K562 (cell line): ENCODE measurements around the gene SFXN5. TPM values are rescaled to one million over a fixed set of nuclear protein-coding genes. Genes with fewer than 3 reads are reported as not detected.

Experiments
- ATAC-seq: fragments of 200-7000 bp; cut with Tn5 transposase; 3 replicates; pipeline ENCODE4 v1.9.1; 2020; ENCODE audit warnings: moderate library complexity
- BruUV-seq: library from RNA; stranded (reverse); fragments of 400-500 nt; replicated peaks from 2 replicates; lab custom pipeline; 2021; lab: Mats Ljungman, UMichigan
- CTCF ChIA-PET: fragments of 300-600 bp; formaldehyde crosslinking; extraction: SDS; loops from one replicate; lab custom pipeline; 2021; ENCODE audit warnings: low intra/inter-chr PET ratio; lab: Yijun Ruan, JAX
- POLR2A ChIA-PET: fragments of 300-600, 350-650 bp; sonication (Branson Sonifier 250); formaldehyde crosslinking; extraction: SDS; loops from one replicate; lab custom pipeline; 2021; ENCODE audit warnings: antibody characterized with exemption, inconsistent platforms; lab: Yijun Ruan, JAX
- DNase-seq, 4 experiments: peaks; one replicate each; pipeline versions ENCODE4 v3.0.0 to v3.0.0-alpha.2; 2011 to 2018; ENCODE audit warnings: low spot score in 3 of 4, mixed read lengths in 3 of 4; ENCODE audit errors: extremely low read depth in 1 of 4
- FAIRE-seq: peaks from 2 replicates; lab custom pipeline; 2011; peaks lifted over from hg19 to GRCh38; lab: Jason Lieb, UNC
- H2AFZ ChIP-seq: 2 replicates; pipeline ENCODE4 v1.6.0; 2011; ENCODE audit warnings: low read depth, low read length, control low read depth, inconsistent platforms
- H3K27ac ChIP-seq: fragments of 200-600 bp; 3 replicates; pipeline ENCODE4 v1.8.0; 2011; ENCODE audit warnings: low read depth, mild to moderate bottlenecking, control low read depth, inconsistent platforms, low read length, moderate library complexity, mixed read lengths; ENCODE audit errors: extremely low read depth
- H3K27me3 ChIP-seq, 2 experiments: fragments of 300-600 bp in 1 of 2; 2 replicates in 1 of 2; 3 replicates in 1 of 2; pipeline versions ENCODE4 v1.6.0 to v1.8.0; 2011; ENCODE audit warnings: inconsistent platforms in 2 of 2, low read length in 2 of 2, mild to moderate bottlenecking in 1 of 2, mixed read lengths in 1 of 2, moderate library complexity in 1 of 2; ENCODE audit not compliant: control insufficient read depth in 2 of 2, insufficient read depth in 2 of 2
- H3K36me3 ChIP-seq: fragments of 300-600 bp; 3 replicates; pipeline ENCODE4 v1.8.0; 2011; ENCODE audit warnings: mild to moderate bottlenecking, low read length, inconsistent platforms; ENCODE audit not compliant: control insufficient read depth, insufficient read depth
- H3K4me1 ChIP-seq, 2 experiments: fragments of 200-600 bp in 1 of 2; replicated peaks in 1 of 2; 2 replicates in 1 of 2; 3 replicates in 1 of 2; pipeline versions ENCODE4 v1.5.1 to v1.8.0; 2011; ENCODE audit warnings: inconsistent platforms in 2 of 2, low read length in 2 of 2, mild to moderate bottlenecking in 1 of 2, mixed read lengths in 1 of 2, moderate library complexity in 1 of 2; ENCODE audit not compliant: control insufficient read depth in 2 of 2, insufficient read depth in 2 of 2
- H3K4me2 ChIP-seq: 2 replicates; pipeline ENCODE4 v1.6.1; 2011; ENCODE audit warnings: low read length, control low read depth, inconsistent platforms, mixed read lengths; ENCODE audit not compliant: insufficient read depth
- H3K4me3 ChIP-seq: fragments of 200-600 bp; sonication (generic), shearing (Covaris generic); 2 replicates; pipeline ENCODE4 v1.5.1; 2016; ENCODE audit warnings: control low read depth, inconsistent platforms
- H3K79me2 ChIP-seq: fragments of 200-600 bp; 3 replicates; pipeline ENCODE4 v1.8.0; 2011; ENCODE audit warnings: low read length, inconsistent platforms; ENCODE audit not compliant: control insufficient read depth, insufficient read depth
- H3K9ac ChIP-seq, 2 experiments: 2 replicates each; pipeline versions ENCODE4 v1.6.0 to v1.6.1; 2011; ENCODE audit warnings: low read depth in 2 of 2, low read length in 2 of 2, control low read depth in 1 of 2, inconsistent platforms in 1 of 2, mild to moderate bottlenecking in 1 of 2, mixed read lengths in 1 of 2; ENCODE audit not compliant: insufficient read depth in 1 of 2
- H3K9me1 ChIP-seq: one replicate; pipeline ENCODE4 v1.6.0; 2011; ENCODE audit warnings: inconsistent platforms, mild to moderate bottlenecking, low read length, moderate library complexity; ENCODE audit not compliant: control insufficient read depth, insufficient read depth
- H3K9me3 ChIP-seq: replicated peaks from 2 replicates; pipeline ENCODE4 v1.5.1; 2011; ENCODE audit warnings: low read depth, low read length, inconsistent platforms; ENCODE audit not compliant: control insufficient read depth, insufficient read depth
- H4K20me1 ChIP-seq: replicated peaks from 2 replicates; pipeline ENCODE4 v1.6.1; 2011; ENCODE audit warnings: low read length, inconsistent platforms, mixed read lengths; ENCODE audit not compliant: control insufficient read depth, insufficient read depth
- BCOR ChIP-seq: fragments of 450-650 bp; IDR thresholded peaks from 2 replicates; pipeline ENCODE4 v1.6.1; 2016
- BRF2 ChIP-seq: IDR thresholded peaks from 3 replicates; pipeline ENCODE4 v1.6.1; 2011; ENCODE audit warnings: borderline replicate concordance, mild to moderate bottlenecking; ENCODE audit not compliant: insufficient read length, insufficient read depth
- CREM ChIP-seq: IDR thresholded peaks from 2 replicates; pipeline ENCODE4 v1.6.1; 2014; ENCODE audit warnings: antibody characterized with exemption, low read depth
- KDM4B ChIP-seq, 2 experiments: fragments of 450-650 bp in 1 of 2; sonication (generic) in 1 of 2; IDR thresholded peaks; 2 replicates each; pipeline ENCODE4 v1.6.1; 2016 to 2017; ENCODE audit warnings: borderline replicate concordance in 2 of 2, antibody characterized with exemption in 1 of 2, low read depth in 1 of 2, mild to moderate bottlenecking in 1 of 2
- MEF2D ChIP-seq: conservative IDR thresholded peaks from 2 replicates; pipeline ENCODE4 v1.6.1; 2016; ENCODE audit warnings: low read depth, missing genetic modification characterization, missing compliant biosample characterization
- PHB ChIP-seq: fragments of 250-450 bp; sonication (Bioruptor Pico); IDR thresholded peaks from 2 replicates; pipeline ENCODE4 v1.5.0; 2021
- TEAD1 ChIP-seq, 2 experiments: fragments of 450-650 bp in 1 of 2; sonication (generic) in 1 of 2; formaldehyde crosslinking; IDR thresholded peaks; 2 replicates each; pipeline versions ENCODE4 v1.4.0 to v1.8.0; 2020 to 2022; ENCODE audit warnings: mild to moderate bottlenecking in 2 of 2, missing genetic modification reagents in 1 of 2
- UBTF ChIP-seq, 2 experiments: IDR thresholded peaks; 2 replicates each; pipeline ENCODE4 v1.6.1; 2012; ENCODE audit warnings: improper control_type of control experiment in 2 of 2, low read depth in 2 of 2, low read length in 2 of 2, borderline replicate concordance in 1 of 2
- XRCC4 ChIP-seq: IDR thresholded peaks from one replicate; pipeline ENCODE4 v1.6.1; 2011; ENCODE audit not compliant: insufficient read depth, insufficient read length; ENCODE audit errors: extremely low read depth
- ZBTB9 ChIP-seq: fragments of 450-650 bp; formaldehyde crosslinking; IDR thresholded peaks from 2 replicates; pipeline ENCODE4 v1.4.0; 2020; ENCODE audit warnings: mild to moderate bottlenecking, moderate library complexity
- ZC3H4 ChIP-seq: sonication (generic); formaldehyde crosslinking; IDR thresholded peaks from 2 replicates; pipeline ENCODE4 v1.9.0; 2021; ENCODE audit warnings: missing genetic modification reagents, borderline replicate concordance
- ZKSCAN8 ChIP-seq: fragments of 200-800 bp; sonication (Bioruptor generic); IDR thresholded peaks from 2 replicates; pipeline ENCODE4 v1.6.1; 2016; ENCODE audit warnings: missing genetic modification characterization, missing compliant biosample characterization
- ZNF263 ChIP-seq: sonication (generic); formaldehyde crosslinking; IDR thresholded peaks from 2 replicates; pipeline ENCODE4 v1.8.0; 2022; ENCODE audit warnings: mild to moderate bottlenecking, missing genetic modification reagents, borderline replicate concordance
- ZNF347 ChIP-seq: fragments of 450-650 bp; formaldehyde crosslinking; IDR thresholded peaks from 2 replicates; pipeline ENCODE4 v1.4.0; 2020; ENCODE audit warnings: low read depth, mild to moderate bottlenecking, moderate library complexity
- ZNF384 ChIP-seq: IDR thresholded peaks from 2 replicates; pipeline ENCODE4 v1.6.1; 2012; ENCODE audit warnings: low read depth, low read length, improper control_type of control experiment
- ZNF408 ChIP-seq: fragments of 250-450 bp; sonication (Bioruptor Pico); IDR thresholded peaks from 2 replicates; pipeline ENCODE4 v1.4.0; 2020; ENCODE audit warnings: low read depth, mild to moderate bottlenecking, moderate library complexity
- ZNF57 ChIP-seq: fragments of 450-650 bp; formaldehyde crosslinking; IDR thresholded peaks from 2 replicates; pipeline ENCODE4 v1.4.0; 2020; ENCODE audit warnings: mild to moderate bottlenecking, moderate library complexity
- WGBS: fragments of 100-300 bp; shearing (Covaris generic); methylation state at CpG from one replicate; pipeline ENCODE4 v1.1.6; 2016; ENCODE audit warnings: low coverage, mixed read lengths; ENCODE audit not compliant: insufficient coverage; ENCODE audit errors: missing lambda C conversion rate; 5-methylcytosine and 5-hydroxymethylcytosine counted together
- in situ Hi-C: fragments of 300-500 bp; cut with MboI; formaldehyde crosslinking; loops from 4 replicates; pipeline ENCODE4 v1.15.0; 2018; ENCODE audit warnings: inconsistent platforms, mixed read lengths
- intact Hi-C: fragments of 100-400 bp; cut with micrococcal nuclease; formaldehyde crosslinking; loops from 2 replicates; pipeline ENCODE4 v1.14.2; 2022
- polyA plus RNA-seq, 8 experiments: library from polyadenylated mRNA; depleted of rRNA in 4 of 8; stranded (reverse) in 5 of 8; unstranded in 3 of 8; fragments of >200 nt; fragmentation: Nextera tagmentation in 2 of 8; fragmentation: Illumina TruSeq in 1 of 8; extraction: Ambion mirVana in 2 of 8; extraction: Trizol in 1 of 8; gene quantifications; 2 replicates each; pipeline versions ENCODE4 v1.2.1 to v1.2.3, GENCODE V29; 2011 to 2014; ENCODE audit warnings: inconsistent platforms in 1 of 8, missing spikeins in 1 of 8
- total RNA-seq, 7 experiments: library from RNA; depleted of rRNA in 6 of 7; stranded (reverse); fragments of >200 nt in 6 of 7; fragmentation: Illumina TruSeq in 2 of 7; extraction: Trizol in 2 of 7; gene quantifications; 2 replicates each; pipeline versions ENCODE4 v1.2.1 to v1.2.3, GENCODE V29; 2011 to 2021; ENCODE audit warnings: low replicate concordance in 1 of 7

SFXN5 gene
- total and polyA plus RNA-seq, 9 of the 15 experiments (the other 6 are each of a cell fraction or from before 2014, with no cell fraction given) = 8.3 to 22.6 (median 16.0) TPM

- WGBS = 7% methylated on average over 65 of the region's 88 CpGs
- Histone ChIP-seq H3K27ac (peak overlapping the region; percentile 67), H4K20me1 (peaks cover 20% of the 10 kb centered on the region), H3K9ac (peak overlapping the region; percentile 66 to 93), H3K36me3 (no peaks in the 10 kb centered on the region), H3K4me2 (peak overlapping the region; percentile 80), H3K27me3 (peaks cover 3% of the 10 kb centered on the region in 2 experiments; a peak in 1 of 5 replicates), H3K79me2 (peaks cover 26% of the 10 kb centered on the region), H3K9me1 (no peaks in the 10 kb centered on the region), H2AFZ (peak overlapping the region; percentile 80), H3K4me3 (peak overlapping the region; percentile 61), H3K4me1 (peaks cover 14 to 29% of the 10 kb centered on the region in 2 experiments), H3K9me3 (no peaks in the 10 kb centered on the region)
- in situ Hi-C loops = no loop called here
- peak; percentile 39 to 50 (median 44) for DNase-seq
- CTCF ChIA-PET = interaction anchor here (1.1 kb wide), 1 partner anchor 220 kb away, joined by 4 read pairs; no protein-coding TSS in a partner anchor
- no TSS peak for BruUV-seq
- intact Hi-C loops = no loop called here
- FAIRE-seq = no peak
- POLR2A ChIA-PET = interaction anchor here (0.6 to 1.0 kb wide), 3 partner anchors 13 to 77 kb away, joined by 3 to 6 read pairs (median 3); no protein-coding TSS in a partner anchor
- ATAC-seq = peak; percentile 69
- 0 out of 4 replicates have a peak, but pooled peaks of 1 of the 2 experiments have one; percentile 42 for TF ChIP-seq TEAD1 (CRISPR knock-in tag; IDR thresholded peaks at IDR 0.05)
- no peak for TF ChIP-seq PHB
- TF ChIP-seq ZKSCAN8 (CRISPR knock-in tag) = no peak
- no peak for TF ChIP-seq CREM
- no peak for TF ChIP-seq ZBTB9 (CRISPR knock-in tag)
- no peak for TF ChIP-seq ZNF347 (CRISPR knock-in tag)
- peak in 1 of 2 experiments; percentile 65; a peak in 1 of 4 replicates for TF ChIP-seq UBTF (IDR thresholded peaks at IDR 0.05; ENCODE audit: borderline replicate concordance in 1 of 2, low read depth in 2 of 2, low read length in 2 of 2)
- no peak for TF ChIP-seq ZC3H4 (CRISPR knock-in tag)
- TF ChIP-seq ZNF57 (CRISPR knock-in tag) = no peak
- no peak for TF ChIP-seq ZNF263 (CRISPR knock-in tag)
- no peak for TF ChIP-seq ZNF384
- TF ChIP-seq BRF2 = no peak
- TF ChIP-seq XRCC4 = no peak
- TF ChIP-seq MEF2D (tag) = no peak
- no peak for TF ChIP-seq ZNF408 (CRISPR knock-in tag)
- no peak for TF ChIP-seq KDM4B (IDR thresholded peaks at IDR 0.05; ENCODE audit: borderline replicate concordance in 2 of 2, low read depth in 1 of 2)
- no peak for TF ChIP-seq BCOR
These were observed 40.8 kb upstream of the SFXN5 start for GRCh38 chr2:73112026-73112912.
